Renal cortex interstitium (tissue), 11 donors: ENCODE results near the gene SENP7. TPM values are rescaled to one million over a fixed set of nuclear protein-coding genes. Genes with fewer than 3 reads are reported as not detected.
"Not testable (repeated sequence)": the region's sequence is repeated elsewhere in the genome, so short reads cannot be mapped to it uniquely, and the experiment has no call there.

Experiments used
- DNase-seq, 11 donors: peaks; one replicate each; pipeline ENCODE4 v3.0.0-alpha.2; 2013; ENCODE audit warnings: low read depth in 9 of 11, low spot score in 4 of 11; ENCODE audit errors: extremely low read depth in 1 of 11
- polyA plus RNA-seq, 3 donors: library from polyadenylated mRNA; unstranded; fragments of 120-200 nt; gene quantifications; one replicate each; pipeline ENCODE4 v1.2.1, GENCODE V29; 2013; ENCODE audit not compliant: insufficient read length in 3 of 3

SENP7 gene
- polyA plus RNA-seq, 3 donors: 59.9 to 91.6 (median 74.3) TPM

- peak in 5 of 11 donors; percentile 3 to 24 (median 11) for DNase-seq
Measured at GRCh38 chr3:101381809-101382208, 131.2 kb downstream of the SENP7 start.

- DNase-seq: no peak
Measured at GRCh38 chr3:101379658-101380376, 133.2 kb downstream of the SENP7 start.

- no peak for DNase-seq
Measured at GRCh38 chr3:101377796-101378195, 135.2 kb downstream of the SENP7 start.

DNA sequence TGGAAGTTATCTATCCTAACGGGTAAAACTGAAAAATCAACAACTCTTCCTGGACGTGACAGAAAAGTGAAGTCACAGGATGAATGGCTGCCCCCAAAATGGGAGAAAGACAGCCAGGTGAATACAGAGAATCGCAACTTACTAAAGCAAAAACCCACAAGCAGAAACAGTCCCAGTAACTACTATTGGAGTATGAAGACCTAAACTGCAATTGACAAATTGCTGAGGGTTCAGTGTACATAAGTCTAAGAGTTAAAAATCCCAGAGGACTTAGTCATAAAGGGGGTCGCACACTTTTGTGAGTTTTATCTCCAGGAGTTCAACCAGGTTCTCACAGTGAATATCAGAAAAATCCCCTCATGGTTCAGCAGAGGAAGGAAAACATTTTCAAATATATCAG lies 135.8 kb downstream of the SENP7 start:
- no peak for DNase-seq

DNA sequence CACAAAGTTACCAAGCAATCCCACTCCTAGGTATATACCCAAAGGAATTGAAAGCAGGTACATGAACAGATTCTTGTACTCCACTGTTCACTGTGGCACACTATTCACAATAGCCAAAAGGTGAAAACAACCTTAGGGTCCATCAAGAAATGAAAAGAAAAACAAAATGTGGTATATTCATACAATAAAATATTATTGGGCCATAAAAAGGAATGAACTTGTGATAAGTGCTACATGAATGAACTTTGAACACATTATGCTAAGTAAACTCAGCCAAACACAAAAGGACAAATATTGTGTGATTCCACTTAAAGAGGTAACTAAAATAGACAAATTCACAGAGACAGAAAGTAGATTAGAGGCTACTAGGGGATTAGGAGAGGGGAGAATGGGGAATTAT lies 137.4 kb downstream of the SENP7 start:
- DNase-seq: no peak

- DNase-seq: no peak
Measured at GRCh38 chr3:101362406-101362805, 150.6 kb downstream of the SENP7 start.

GRCh38 chr3:101351829-101352228 lies 161.2 kb downstream of the SENP7 start:
- DNase-seq: no peak

- DNase-seq: no peak
Measured at GRCh38 chr3:101340591-101340990, 172.4 kb downstream of the SENP7 start.

DNA sequence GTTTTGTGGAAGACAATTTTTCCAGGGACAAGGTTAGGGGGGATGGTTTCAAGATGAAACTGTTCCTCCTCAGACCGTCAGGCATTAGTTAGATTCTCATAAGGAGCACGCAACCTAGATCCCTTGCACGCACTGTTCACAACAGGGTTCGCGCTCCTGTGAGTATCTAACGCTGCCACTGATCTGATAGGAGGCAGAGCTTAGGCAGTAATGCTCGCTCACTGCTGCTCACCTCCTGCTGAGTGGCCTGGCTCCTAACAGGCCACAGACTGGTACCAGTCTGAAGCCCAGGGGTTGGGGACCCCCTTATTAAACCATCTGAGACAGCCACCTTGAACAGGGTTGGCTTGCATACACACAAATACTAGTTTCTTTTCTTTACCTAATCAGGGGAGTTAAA lies 179.1 kb downstream of the SENP7 start:
- DNase-seq: no peak

DNA sequence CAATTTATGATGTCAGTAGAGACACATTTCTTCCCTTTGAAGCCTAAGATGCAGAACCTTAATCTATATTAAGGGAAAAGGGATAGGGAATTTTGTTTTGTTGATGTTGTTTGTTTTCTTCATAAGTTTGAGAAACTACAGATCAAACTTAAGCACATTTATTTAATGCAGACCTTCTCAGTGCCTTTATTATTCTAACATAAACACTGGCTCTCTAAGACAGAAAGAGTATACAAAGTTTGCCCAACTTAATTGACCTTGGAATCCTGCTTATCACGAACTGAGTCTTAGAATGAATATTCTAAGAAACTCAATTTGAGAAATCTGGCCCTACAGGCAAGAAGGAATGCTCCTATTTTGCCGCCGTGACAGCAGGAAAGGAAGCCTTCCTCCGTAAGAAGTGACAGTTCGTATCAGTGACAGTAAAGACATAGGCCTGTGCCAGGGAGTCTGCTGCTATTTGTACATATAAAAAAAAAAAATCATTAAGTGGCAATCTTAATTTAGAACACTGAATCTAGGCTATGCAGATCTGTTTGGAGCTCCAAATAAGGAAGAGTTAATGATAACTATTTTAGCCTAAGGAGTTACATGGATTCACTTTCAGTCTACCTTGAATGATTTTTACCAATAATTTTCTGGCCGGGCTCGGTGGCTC lies 183.9 kb downstream of the SENP7 start:
- no peak for DNase-seq

DNA sequence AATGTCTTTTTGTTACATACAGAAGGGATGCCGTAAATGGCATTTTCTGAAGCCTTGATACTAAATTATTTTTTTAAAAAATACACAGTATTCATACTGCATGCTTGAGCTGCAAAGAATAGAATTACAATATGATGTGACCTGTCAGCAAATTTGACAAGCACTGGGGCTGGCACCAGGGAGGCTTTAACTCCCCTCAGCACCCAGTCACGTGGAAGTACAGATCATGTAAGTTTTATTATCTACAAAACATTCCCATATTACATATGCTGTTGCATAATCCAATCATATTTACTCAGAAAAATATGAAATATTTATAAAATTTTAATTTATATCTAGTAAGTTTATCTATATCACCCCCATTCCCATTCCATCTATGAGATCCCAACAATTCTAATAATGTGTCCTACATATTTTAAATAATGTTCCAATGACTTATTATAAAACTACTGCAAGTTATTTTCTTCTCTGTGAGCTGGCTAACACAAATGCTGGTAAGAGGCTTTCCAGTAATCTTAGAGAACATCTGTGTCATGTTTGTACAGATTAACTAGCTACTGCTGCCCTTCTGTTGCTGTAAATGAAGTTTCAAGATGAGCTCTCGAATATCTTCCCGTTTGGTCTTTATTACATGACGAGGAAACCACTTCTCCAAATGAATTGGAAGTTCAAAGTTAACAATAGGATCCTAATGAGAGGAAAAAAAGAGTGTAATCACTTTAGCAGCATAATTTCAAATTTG lies 187.4 kb downstream of the SENP7 start:
- no peak for DNase-seq

DNA sequence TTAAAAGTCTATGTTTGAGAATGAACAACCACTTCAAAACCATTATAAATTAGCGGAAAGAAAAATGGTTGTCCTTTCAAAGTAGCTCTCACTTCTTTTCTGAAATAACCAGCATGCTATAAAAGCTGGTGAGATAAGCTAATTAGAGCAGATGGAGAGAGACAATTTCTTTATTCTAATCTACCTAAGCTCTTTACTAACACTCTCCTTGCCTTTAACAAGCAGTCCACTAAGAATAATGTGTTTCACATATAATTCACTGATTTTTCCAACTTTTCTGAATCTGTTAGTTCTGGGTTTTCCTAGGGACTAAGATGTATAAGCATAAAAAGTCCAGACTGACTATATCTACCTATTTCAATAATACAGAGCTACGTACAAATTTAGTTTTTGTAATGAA lies 192.5 kb downstream of the SENP7 start, which contains the start of gene IMPG2:
Gene IMPG2 (minus strand): TSS at position 101 of the 400 bp plus-strand sequence. CDS start 203 bp downstream, outside the sequence.
- DNase-seq: no peak

- no peak for DNase-seq
Measured at GRCh38 chr3:101319531-101319930, 193.5 kb downstream of the SENP7 start.

- no peak for DNase-seq
Measured at GRCh38 chr3:101312545-101312944, 200.5 kb downstream of the SENP7 start.

- no peak for DNase-seq
Measured at GRCh38 chr3:101311676-101312075, 201.3 kb downstream of the SENP7 start.

DNA sequence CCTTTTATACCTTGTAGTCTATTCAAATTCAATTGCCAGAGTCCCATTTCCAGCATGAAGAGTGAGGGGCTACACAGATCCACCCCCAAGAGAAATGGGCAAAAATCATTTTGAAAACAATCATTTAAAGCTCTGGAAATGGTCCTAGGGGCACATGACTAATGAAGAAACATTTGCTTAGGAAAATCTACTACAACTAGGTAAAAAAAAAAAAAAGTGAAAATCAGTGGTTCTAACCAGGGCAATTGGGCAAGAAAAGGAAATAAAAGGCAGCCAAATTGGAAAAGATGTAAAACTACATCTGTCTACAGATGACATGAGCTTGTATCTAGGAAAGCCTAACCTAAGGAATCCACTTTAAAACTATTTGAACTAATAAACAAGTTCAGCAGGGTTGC lies 202.0 kb downstream of the SENP7 start:
- DNase-seq: no peak

DNA sequence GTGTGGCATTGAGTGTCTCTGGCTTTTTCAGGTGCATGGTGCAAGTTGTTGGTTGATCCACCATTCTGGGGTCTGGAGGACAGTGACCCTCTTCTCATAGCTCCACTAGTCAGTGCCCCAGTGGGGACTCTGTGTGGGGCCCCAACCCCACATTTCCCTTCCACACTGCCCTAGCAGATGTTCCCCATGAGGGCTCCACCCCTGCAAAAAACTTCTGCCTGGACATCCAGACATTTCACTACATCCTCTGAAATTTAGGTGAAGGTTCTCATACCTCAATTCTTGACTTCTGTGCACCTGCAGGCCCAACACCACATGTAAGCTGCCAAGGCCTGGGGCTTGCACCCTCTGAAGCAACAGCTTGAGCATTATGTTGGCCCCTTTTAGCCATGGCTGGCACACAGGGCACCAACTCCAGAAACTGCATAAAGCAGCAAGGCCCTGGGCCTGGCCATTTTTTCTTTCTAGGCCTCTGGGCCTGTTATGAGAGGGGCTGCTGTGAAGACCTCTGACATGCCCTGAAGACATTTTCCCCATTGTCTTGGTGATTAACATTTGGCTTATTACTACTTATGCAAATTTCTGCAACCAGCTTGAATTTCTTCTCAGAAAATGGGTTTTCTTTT lies 204.8 kb downstream of the SENP7 start:
- not testable (repeated sequence) for DNase-seq

DNA sequence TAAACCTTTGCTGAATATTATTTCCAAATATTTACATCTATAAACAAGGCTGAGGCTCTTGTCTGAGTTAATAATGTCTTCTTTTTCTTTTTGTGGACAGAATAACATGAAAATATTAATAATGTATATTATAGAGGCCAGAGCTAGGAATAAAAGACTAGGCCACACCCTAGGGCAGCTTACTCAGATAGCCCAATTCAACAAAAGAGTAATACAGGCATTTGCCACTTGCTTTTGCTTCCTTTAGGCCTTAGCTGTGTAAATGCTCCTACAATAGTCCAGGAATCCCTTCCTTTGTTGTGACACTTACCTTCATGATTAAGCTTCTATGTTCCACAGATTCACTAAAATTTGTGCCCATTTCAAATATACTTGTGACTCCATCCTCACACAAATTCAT lies 209.2 kb downstream of the SENP7 start:
- DNase-seq: no peak

DNA sequence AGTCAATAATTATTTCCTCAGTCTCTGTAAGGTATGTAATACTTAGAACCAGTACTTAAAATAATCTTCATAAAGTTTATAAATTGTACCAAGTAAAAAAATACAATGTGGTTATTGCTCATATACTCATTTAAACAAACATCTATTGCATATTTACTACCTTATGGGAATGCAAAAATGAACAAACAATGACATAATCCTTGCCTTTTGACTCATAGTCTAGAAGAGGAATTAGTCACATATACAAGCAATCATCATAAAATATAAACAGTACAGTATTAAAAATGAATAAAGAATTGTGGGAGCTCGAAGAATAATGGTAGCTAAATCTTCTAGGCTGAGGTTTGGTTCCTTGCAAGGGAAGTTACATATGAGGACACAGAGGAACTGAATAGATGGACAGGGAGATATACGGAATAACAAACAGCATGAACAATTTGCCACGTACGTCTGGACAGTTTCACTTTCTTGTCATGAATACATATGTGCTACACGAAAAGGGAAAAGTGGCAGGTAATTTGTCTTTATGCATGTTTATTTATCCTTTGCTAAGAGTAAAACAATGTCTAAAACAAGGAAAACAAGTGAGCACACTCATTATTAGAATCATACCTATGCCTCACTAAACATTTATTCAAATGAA lies 209.8 kb downstream of the SENP7 start:
- no peak for DNase-seq
